BLaER1 (cell line): ENCODE measurements around the gene ANKIB1.
A peak's percentile ranks its signal among the peaks of the same experiment; 100 is the strongest.

Source experiments
- H3K27ac ChIP-seq: shearing (Covaris generic); formaldehyde crosslinking; 2 replicates; pipeline ENCODE4 v1.8.1; 2022
- H3K27me3 ChIP-seq: shearing (Covaris generic); formaldehyde crosslinking; 2 replicates; pipeline ENCODE4 v1.8.1; 2022
- H3K36me3 ChIP-seq: shearing (Covaris generic); formaldehyde crosslinking; 2 replicates; pipeline ENCODE4 v1.8.1; 2022
- H3K4me1 ChIP-seq: shearing (Covaris generic); formaldehyde crosslinking; 2 replicates; pipeline ENCODE4 v1.8.1; 2022
- H3K4me2 ChIP-seq: shearing (Covaris generic); formaldehyde crosslinking; 2 replicates; pipeline ENCODE4 v1.8.1; 2022
- H3K4me3 ChIP-seq: shearing (Covaris generic); formaldehyde crosslinking; 2 replicates; pipeline ENCODE4 v1.8.1; 2022
- H3K9ac ChIP-seq: shearing (Covaris generic); formaldehyde crosslinking; 2 replicates; pipeline ENCODE4 v1.8.1; 2022
- H3K9me3 ChIP-seq: shearing (Covaris generic); formaldehyde crosslinking; 2 replicates; pipeline ENCODE4 v1.8.1; 2022
- H4K20me1 ChIP-seq: shearing (Covaris generic); formaldehyde crosslinking; 2 replicates; pipeline ENCODE4 v1.8.1; 2022
- Cebpa-rat ChIP-seq: shearing (Covaris generic); IDR thresholded peaks from 2 replicates; pipeline ENCODE4 v1.8.1; 2022

The ANKIB1 gene

GRCh38 chr7:92412745-92413144 lies 167.0 kb downstream of the ANKIB1 start:
- H3K27me3 ChIP-seq: no peaks in the 10 kb centered on the region
- H3K4me2 ChIP-seq: no peak overlapping the region
- no peak overlapping the region for H3K9ac ChIP-seq
- H4K20me1 ChIP-seq: no peaks in the 10 kb centered on the region
- H3K36me3 ChIP-seq: no peaks in the 10 kb centered on the region
- no peak overlapping the region for H3K27ac ChIP-seq
- H3K4me3 ChIP-seq: no peak overlapping the region
- TF ChIP-seq Cebpa-rat: no peak
- H3K9me3 ChIP-seq: no peaks in the 10 kb centered on the region
- H3K4me1 ChIP-seq: no peaks in the 10 kb centered on the region

GRCh38 chr7:92413550-92413949 lies 167.8 kb downstream of the ANKIB1 start:
- Histone ChIP-seq H3K27ac (no peak overlapping the region), H3K4me3 (no peak overlapping the region), H3K4me2 (no peak overlapping the region), H3K36me3 (no peaks in the 10 kb centered on the region), H3K9me3 (no peaks in the 10 kb centered on the region), H3K27me3 (no peaks in the 10 kb centered on the region), H3K9ac (no peak overlapping the region), H3K4me1 (no peaks in the 10 kb centered on the region), H4K20me1 (no peaks in the 10 kb centered on the region)
- no peak for TF ChIP-seq Cebpa-rat

DNA sequence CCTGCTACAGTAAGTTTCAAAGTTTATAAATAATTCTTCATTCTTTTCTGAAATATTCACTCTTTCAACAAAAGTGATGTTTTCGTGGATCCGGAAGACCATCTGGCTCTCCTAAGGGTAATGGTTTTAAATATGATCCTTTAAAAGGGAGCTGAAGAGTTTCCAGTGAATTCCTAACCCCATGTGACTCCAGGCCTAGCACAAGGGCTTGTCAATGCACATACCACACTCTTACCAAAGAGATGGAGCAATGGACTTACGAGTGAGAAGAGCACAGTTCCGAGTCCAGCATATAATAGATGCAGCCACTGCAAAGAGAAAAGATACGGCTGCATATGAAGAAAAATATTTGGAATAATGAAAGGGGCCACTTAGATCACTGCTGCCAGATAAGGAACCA lies 169.5 kb downstream of the ANKIB1 start:
- Histone ChIP-seq H4K20me1 (no peaks in the 10 kb centered on the region), H3K4me1 (no peaks in the 10 kb centered on the region), H3K27me3 (no peaks in the 10 kb centered on the region), H3K4me2 (no peak overlapping the region), H3K27ac (no peak overlapping the region), H3K4me3 (no peak overlapping the region), H3K36me3 (no peaks in the 10 kb centered on the region), H3K9ac (no peak overlapping the region), H3K9me3 (no peaks in the 10 kb centered on the region)
- no peak for TF ChIP-seq Cebpa-rat

- H3K27ac ChIP-seq: no peak overlapping the region
- no peak overlapping the region for H3K4me2 ChIP-seq
- no peaks in the 10 kb centered on the region for H4K20me1 ChIP-seq
- H3K27me3 ChIP-seq: no peaks in the 10 kb centered on the region
- H3K4me3 ChIP-seq: no peak overlapping the region
- no peaks in the 10 kb centered on the region for H3K9me3 ChIP-seq
- 0 out of 2 replicates have a peak, but pooled peaks cover 5% of the 10 kb centered on the region for H3K4me1 ChIP-seq
- TF ChIP-seq Cebpa-rat: no peak
- H3K9ac ChIP-seq: no peak overlapping the region
- H3K36me3 ChIP-seq: no peaks in the 10 kb centered on the region
These were observed 172.1 kb downstream of the ANKIB1 start for GRCh38 chr7:92417913-92418312.

DNA sequence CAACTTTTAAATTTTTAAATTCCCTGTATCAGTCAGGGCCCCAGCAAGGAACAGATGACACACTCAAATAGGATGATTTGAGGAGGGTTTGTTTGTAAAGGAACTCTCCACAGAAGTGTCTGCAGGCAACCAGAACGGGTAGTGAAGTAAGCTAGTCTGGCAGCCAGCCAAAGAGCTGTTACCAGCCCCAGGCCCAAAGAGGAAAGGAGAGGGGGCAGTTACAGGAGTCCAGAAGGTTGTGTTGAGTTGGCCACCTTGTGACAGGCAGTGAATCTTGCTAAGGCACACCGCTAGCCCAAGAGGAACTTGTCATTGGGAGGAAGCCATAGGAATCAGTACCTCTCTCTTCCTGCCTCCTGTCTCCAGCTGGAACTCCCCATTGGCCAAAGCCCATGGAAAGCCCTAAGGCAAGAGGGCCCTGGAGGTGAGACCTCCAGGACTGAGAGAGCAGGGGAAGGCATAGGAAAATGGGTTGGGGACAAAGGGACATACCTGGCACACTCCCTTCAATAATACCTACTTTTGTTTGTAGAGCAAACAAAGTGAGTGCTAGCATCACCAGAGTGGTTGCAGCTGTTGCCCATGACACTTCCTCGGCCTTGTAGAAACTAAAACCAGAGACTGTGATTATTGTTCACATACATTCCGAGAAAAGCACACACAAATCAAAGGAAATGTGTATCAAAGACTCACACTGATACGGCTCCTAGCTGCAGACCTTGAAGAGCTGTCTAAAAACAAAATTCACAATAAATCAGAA lies 176.1 kb downstream of the ANKIB1 start:
- no peaks in the 10 kb centered on the region for H3K27me3 ChIP-seq
- TF ChIP-seq Cebpa-rat: no peak
- H3K27ac ChIP-seq: no peak overlapping the region
- no peak overlapping the region for H3K9ac ChIP-seq
- H4K20me1 ChIP-seq: no peaks in the 10 kb centered on the region
- H3K4me1 ChIP-seq: peaks cover 14% of the 10 kb centered on the region; the same call in 1 of the 2 replicates
- H3K9me3 ChIP-seq: no peaks in the 10 kb centered on the region
- H3K36me3 ChIP-seq: no peaks in the 10 kb centered on the region
- no peak overlapping the region for H3K4me2 ChIP-seq
- no peak overlapping the region for H3K4me3 ChIP-seq

DNA sequence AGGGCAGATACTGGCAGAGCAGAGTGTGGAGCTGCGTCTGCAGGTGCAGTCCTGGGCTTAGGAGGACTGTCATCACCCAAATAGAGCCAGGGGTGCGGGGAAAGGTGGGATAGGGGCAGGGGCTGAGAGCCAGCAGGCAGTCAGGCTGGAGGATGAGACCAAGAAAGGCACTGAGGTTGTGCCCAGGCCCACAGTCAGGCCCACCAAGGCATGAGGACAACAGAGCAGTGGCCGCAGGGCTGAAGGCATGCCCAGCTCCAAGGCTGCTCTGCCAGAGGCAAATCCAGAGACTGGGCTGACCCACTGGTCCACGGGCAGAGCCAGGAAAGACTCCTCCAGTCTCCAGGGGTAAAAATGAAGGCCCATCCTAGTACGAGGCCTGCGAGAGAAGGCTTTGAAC lies 177.2 kb downstream of the ANKIB1 start:
- Histone ChIP-seq H4K20me1 (no peaks in the 10 kb centered on the region), H3K9ac (no peak overlapping the region), H3K27me3 (no peaks in the 10 kb centered on the region), H3K36me3 (no peaks in the 10 kb centered on the region), H3K9me3 (no peaks in the 10 kb centered on the region), H3K4me2 (no peak overlapping the region), H3K4me1 (peaks cover 14% of the 10 kb centered on the region; the same call in 1 of the 2 replicates), H3K27ac (no peak overlapping the region), H3K4me3 (no peak overlapping the region)
- no peak for TF ChIP-seq Cebpa-rat

DNA sequence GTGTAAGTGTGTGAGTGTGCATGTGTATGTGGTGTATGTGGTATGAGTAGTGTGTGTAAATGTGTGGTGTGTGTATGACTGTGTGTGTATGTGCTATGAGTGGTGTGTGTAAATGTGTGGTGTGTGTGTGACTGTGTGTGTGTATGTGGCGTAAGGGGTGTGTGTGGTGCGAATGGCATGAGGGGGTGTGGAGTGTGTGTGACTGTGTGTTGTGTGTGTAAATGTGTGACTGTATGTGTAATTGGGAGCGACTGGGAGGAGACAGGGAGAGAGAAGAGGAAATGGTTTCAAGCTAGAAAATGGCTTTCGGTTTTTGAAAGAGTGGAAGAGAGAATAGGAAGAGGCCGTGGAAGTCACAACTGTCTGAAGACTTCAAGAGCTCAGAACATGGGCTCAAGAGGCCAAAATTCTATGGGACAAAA lies 177.9 kb downstream of the ANKIB1 start:
- peak overlapping the region; percentile 77 for H3K4me2 ChIP-seq

DNA sequence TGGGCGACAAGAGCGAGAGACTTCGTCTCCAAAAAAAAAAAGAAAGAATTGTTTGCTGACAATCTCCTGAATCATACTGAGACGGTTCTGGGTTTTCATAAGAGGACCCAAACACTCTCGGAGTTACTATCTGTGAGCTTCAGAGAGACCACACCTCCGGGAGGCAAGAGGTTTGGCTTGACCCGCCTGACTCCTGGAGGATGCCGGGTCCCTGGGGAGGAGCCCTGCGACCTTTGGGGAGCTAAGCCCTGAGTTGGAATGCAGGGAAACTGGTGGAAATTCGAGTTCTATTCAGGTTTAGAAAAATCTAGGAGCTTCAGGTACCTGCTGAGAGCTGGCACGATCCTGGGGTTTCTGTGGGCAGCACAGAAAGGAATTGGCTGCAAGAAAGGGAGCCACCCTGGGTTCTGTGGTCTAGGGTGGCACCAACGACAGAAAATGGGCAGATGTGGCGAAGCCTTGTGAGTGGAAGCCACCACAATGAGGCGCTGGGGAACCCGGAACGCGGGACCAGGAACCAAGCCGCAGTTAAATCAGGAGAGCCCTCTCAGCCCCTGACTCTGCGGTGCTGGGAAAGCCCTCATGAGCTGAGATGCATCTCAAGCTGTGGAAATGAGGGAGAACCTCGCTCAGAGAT lies 179.7 kb downstream of the ANKIB1 start:
- Histone ChIP-seq H3K9ac (no peak overlapping the region), H3K27ac (no peak overlapping the region), H3K9me3 (no peaks in the 10 kb centered on the region), H4K20me1 (no peaks in the 10 kb centered on the region), H3K36me3 (no peaks in the 10 kb centered on the region), H3K4me2 (no peak overlapping the region), H3K4me1 (peaks cover 14% of the 10 kb centered on the region; the same call in 1 of the 2 replicates), H3K4me3 (no peak overlapping the region), H3K27me3 (no peaks in the 10 kb centered on the region)
- no peak for TF ChIP-seq Cebpa-rat

More for the DNA sequence above, 177.9 kb downstream of the ANKIB1 start:
- Histone ChIP-seq H3K4me3 (no peak overlapping the region), H3K9ac (no peak overlapping the region), H4K20me1 (no peaks in the 10 kb centered on the region), H3K27me3 (no peaks in the 10 kb centered on the region), H3K9me3 (no peaks in the 10 kb centered on the region), H3K27ac (no peak overlapping the region), H3K4me1 (peaks cover 14% of the 10 kb centered on the region; the same call in 1 of the 2 replicates), H3K36me3 (no peaks in the 10 kb centered on the region)
- no peak for TF ChIP-seq Cebpa-rat

DNA sequence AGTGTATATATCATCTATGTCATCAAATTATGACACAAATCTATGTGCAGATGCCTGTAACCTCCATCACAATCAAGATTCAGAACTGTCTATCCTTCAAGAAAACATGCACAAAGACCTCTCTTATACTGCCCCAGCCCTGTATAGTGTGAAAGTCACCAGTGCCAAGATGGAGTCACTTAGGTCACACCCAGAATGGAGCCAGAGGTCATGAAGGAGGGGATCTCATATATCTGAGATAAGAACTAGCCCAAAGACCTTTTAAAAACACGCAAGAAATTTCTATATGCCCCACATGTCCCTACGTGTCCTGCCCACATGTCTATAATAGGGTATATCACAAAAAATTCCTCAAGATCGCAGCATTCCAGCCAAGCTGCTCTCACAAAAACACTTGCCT lies 181.4 kb downstream of the ANKIB1 start:
- no peak for TF ChIP-seq Cebpa-rat
- Histone ChIP-seq H3K9me3 (no peaks in the 10 kb centered on the region), H3K27ac (no peak overlapping the region), H3K36me3 (no peaks in the 10 kb centered on the region), H3K4me1 (peaks cover 9% of the 10 kb centered on the region; the same call in 1 of the 2 replicates), H3K4me2 (no peak overlapping the region), H3K4me3 (no peak overlapping the region), H3K27me3 (no peaks in the 10 kb centered on the region), H4K20me1 (no peaks in the 10 kb centered on the region), H3K9ac (no peak overlapping the region)

DNA sequence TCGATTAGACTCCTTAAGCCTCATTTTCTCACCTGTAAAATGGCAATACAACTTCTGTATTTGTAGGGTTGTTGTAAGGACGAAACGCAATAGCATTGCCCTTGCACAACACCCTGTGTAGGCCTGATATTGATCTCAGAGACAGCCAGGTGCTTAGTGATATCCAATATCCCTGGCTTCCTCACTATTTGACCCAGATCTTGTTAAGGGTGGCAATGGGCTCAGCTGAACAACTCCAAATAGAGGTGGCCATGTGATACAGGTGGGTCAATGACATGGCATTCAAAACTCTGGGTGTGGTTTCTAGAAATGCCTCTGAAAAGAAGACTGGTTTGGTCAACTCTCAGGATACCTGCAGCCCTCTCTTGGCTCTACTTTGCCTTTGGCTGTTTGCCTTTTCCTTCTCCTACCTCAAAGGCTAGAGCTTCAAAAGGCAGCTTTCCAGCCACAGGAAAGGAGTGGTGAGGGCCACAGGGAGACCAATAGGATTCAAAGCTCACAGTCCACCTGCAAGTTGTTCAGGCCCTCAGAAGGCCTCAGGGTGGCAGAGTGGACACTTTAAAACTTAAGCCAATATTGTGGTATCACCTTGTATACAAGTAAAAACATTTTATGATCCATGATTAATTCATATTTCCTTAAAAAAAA lies 186.6 kb downstream of the ANKIB1 start:
- Histone ChIP-seq H3K27ac (no peak overlapping the region), H3K9me3 (no peaks in the 10 kb centered on the region), H3K36me3 (no peaks in the 10 kb centered on the region), H3K4me1 (no peaks in the 10 kb centered on the region), H3K4me2 (no peak overlapping the region), H3K27me3 (no peaks in the 10 kb centered on the region), H3K9ac (no peak overlapping the region), H3K4me3 (no peak overlapping the region), H4K20me1 (no peaks in the 10 kb centered on the region)
- no peak for TF ChIP-seq Cebpa-rat
